ENCODE data around the gene ZNF408. TPM values are rescaled to one million over a fixed set of nuclear protein-coding genes. Genes with fewer than 3 reads are reported as not detected.

The ZNF408 gene
- total and polyA plus RNA-seq, 2 of the 13 experiments (the other 11 are each of a cell fraction or from before 2014, with no cell fraction given), result 11.2 to 12.5 TPM

DNA sequence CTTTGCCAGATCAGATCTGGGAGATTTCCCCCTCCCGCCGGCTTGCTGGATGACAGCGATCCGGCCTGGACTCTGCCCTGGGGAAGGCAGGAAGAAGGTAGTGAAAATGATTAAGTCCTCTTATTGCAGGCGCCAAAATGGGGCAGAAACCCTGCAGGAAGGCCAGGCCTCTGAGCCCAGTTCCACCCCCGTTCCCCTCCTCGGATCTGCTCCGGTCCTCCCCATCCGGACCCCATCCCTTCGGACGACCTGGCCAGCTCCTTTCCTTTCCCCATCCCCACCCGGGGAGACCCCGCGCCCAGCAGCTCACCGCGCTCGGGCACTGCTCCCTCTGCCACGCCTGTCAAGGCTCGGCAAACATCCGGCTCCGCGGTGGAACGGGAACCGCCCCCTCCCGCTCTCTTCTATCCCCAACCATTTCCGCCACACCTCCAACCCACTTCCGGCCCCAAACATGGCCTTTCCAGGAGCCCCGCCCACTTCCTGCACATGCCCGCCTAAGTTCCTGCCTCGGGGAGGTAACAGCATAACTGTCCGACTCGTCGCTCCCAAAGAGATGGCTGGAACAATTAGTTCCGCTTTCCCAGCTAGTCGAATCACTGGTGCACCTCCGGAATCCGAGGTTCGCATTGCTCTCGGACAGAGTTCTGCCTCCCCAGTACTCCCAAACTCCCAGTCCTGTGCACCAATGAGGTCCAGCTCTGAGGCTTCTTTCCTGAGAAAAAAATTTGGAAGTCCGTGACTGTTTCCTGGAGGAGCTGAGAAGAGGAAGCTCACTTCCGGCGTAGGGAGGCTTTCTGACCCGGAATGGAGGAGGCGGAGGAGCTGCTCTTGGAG, at the start of gene ZNF408, which contains the start of gene ARHGAP1 (continued):
- TF ChIP-seq, protein P1, sequence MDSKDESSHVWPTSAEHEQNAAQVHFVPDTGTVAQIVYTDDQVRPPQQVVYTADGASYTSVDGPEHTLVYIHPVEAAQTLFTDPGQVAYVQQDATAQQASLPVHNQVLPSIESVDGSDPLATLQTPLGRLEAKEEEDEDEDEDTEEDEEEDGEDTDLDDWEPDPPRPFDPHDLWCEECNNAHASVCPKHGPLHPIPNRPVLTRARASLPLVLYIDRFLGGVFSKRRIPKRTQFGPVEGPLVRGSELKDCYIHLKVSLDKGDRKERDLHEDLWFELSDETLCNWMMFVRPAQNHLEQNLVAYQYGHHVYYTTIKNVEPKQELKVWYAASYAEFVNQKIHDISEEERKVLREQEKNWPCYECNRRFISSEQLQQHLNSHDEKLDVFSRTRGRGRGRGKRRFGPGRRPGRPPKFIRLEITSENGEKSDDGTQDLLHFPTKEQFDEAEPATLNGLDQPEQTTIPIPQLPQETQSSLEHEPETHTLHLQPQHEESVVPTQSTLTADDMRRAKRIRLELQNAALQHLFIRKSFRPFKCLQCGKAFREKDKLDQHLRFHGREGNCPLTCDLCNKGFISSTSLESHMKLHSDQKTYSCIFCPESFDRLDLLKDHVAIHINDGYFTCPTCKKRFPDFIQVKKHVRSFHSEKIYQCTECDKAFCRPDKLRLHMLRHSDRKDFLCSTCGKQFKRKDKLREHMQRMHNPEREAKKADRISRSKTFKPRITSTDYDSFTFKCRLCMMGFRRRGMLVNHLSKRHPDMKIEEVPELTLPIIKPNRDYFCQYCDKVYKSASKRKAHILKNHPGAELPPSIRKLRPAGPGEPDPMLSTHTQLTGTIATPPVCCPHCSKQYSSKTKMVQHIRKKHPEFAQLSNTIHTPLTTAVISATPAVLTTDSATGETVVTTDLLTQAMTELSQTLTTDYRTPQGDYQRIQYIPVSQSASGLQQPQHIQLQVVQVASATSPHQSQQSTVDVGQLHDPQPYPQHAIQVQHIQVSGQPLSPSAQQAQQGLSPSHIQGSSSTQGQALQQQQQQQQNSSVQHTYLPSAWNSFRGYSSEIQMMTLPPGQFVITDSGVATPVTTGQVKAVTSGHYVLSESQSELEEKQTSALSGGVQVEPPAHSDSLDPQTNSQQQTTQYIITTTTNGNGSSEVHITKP (CRISPR knock-in tag; IDR thresholded peaks at IDR 0.05; ENCODE audit: low read depth), result peak; percentile 45; the same call in 1 of the 2 replicates
- TF ChIP-seq, protein P2, sequence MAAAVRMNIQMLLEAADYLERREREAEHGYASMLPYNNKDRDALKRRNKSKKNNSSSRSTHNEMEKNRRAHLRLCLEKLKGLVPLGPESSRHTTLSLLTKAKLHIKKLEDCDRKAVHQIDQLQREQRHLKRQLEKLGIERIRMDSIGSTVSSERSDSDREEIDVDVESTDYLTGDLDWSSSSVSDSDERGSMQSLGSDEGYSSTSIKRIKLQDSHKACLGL (CRISPR knock-in tag; IDR thresholded peaks at IDR 0.05), result 0 out of 2 replicates have a peak, but pooled peaks have one; percentile 36
- TF ChIP-seq KDM5B (CRISPR knock-in tag; IDR thresholded peaks at IDR 0.05; ENCODE audit: borderline replicate concordance), result peak; percentile 73; the same call in 1 of the 2 replicates
- peak; percentile 48 for TF ChIP-seq NCOA2 (CRISPR knock-in tag; IDR thresholded peaks at IDR 0.05)
- TF ChIP-seq ZNF552 (CRISPR knock-in tag; IDR thresholded peaks at IDR 0.05; ENCODE audit: borderline replicate concordance), result 0 out of 2 replicates have a peak, but pooled peaks have one; percentile 50
- no peak for TF ChIP-seq WIZ (CRISPR knock-in tag; IDR thresholded peaks at IDR 0.05)
- TF ChIP-seq SP5 (CRISPR knock-in tag; IDR thresholded peaks at IDR 0.05; ENCODE audit: borderline replicate concordance, low read depth), result peak; percentile 81
- TF ChIP-seq, protein P3, sequence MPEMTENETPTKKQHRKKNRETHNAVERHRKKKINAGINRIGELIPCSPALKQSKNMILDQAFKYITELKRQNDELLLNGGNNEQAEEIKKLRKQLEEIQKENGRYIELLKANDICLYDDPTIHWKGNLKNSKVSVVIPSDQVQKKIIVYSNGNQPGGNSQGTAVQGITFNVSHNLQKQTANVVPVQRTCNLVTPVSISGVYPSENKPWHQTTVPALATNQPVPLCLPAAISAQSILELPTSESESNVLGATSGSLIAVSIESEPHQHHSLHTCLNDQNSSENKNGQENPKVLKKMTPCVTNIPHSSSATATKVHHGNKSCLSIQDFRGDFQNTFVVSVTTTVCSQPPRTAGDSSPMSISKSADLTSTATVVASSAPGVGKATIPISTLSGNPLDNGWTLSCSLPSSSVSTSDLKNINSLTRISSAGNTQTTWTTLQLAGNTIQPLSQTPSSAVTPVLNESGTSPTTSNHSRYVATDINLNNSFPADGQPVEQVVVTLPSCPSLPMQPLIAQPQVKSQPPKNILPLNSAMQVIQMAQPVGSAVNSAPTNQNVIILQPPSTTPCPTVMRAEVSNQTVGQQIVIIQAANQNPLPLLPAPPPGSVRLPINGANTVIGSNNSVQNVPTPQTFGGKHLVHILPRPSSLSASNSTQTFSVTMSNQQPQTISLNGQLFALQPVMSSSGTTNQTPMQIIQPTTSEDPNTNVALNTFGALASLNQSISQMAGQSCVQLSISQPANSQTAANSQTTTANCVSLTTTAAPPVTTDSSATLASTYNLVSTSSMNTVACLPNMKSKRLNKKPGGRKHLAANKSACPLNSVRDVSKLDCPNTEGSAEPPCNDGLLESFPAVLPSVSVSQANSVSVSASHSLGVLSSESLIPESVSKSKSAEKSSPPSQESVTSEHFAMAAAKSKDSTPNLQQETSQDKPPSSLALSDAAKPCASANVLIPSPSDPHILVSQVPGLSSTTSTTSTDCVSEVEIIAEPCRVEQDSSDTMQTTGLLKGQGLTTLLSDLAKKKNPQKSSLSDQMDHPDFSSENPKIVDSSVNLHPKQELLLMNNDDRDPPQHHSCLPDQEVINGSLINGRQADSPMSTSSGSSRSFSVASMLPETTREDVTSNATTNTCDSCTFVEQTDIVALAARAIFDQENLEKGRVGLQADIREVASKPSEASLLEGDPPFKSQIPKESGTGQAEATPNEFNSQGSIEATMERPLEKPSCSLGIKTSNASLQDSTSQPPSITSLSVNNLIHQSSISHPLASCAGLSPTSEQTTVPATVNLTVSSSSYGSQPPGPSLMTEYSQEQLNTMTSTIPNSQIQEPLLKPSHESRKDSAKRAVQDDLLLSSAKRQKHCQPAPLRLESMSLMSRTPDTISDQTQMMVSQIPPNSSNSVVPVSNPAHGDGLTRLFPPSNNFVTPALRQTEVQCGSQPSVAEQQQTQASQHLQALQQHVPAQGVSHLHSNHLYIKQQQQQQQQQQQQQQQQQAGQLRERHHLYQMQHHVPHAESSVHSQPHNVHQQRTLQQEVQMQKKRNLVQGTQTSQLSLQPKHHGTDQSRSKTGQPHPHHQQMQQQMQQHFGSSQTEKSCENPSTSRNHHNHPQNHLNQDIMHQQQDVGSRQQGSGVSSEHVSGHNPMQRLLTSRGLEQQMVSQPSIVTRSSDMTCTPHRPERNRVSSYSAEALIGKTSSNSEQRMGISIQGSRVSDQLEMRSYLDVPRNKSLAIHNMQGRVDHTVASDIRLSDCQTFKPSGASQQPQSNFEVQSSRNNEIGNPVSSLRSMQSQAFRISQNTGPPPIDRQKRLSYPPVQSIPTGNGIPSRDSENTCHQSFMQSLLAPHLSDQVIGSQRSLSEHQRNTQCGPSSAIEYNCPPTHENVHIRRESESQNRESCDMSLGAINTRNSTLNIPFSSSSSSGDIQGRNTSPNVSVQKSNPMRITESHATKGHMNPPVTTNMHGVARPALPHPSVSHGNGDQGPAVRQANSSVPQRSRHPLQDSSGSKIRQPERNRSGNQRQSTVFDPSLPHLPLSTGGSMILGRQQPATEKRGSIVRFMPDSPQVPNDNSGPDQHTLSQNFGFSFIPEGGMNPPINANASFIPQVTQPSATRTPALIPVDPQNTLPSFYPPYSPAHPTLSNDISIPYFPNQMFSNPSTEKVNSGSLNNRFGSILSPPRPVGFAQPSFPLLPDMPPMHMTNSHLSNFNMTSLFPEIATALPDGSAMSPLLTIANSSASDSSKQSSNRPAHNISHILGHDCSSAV (CRISPR knock-in tag; IDR thresholded peaks at IDR 0.05; ENCODE audit: borderline replicate concordance), result no peak
- peak; percentile 85; the same call in 1 of the 2 replicates for TF ChIP-seq FOXK1 (CRISPR knock-in tag; IDR thresholded peaks at IDR 0.05; ENCODE audit: borderline replicate concordance, low read depth)
- TF ChIP-seq RELA (CRISPR knock-in tag; IDR thresholded peaks at IDR 0.05), result no peak
